ENCODE results near the gene TSPAN18. TPM values are rescaled to one million over a fixed set of nuclear protein-coding genes. Genes with fewer than 3 reads are reported as not detected.

TSPAN18 gene
- total and polyA plus RNA-seq, 2 experiments from 2014 or later: 6.0 to 10.6 TPM

- Mint-ChIP-seq H3K36me3 (ENCODE audit: low read depth) (no peaks in the 10 kb centered on the region), H3K4me1 (peaks cover 15% of the 10 kb centered on the region), H3K9me3 (no peaks in the 10 kb centered on the region), H3K27ac (no peak overlapping the region), H3K4me3 (no peak overlapping the region), H3K27me3 (ENCODE audit: insufficient read depth, low read depth, poor library complexity) (peaks cover 12% of the 10 kb centered on the region)
- ATAC-seq: peak; percentile 57
- DNase-seq (ENCODE audit: low spot score): no peak
- no peaks in the 10 kb centered on the region for H3K9me2 ChIP-seq (ENCODE audit: insufficient read depth)
- H3K27me3 ChIP-seq (ENCODE audit: insufficient read depth): no peaks in the 10 kb centered on the region
- H4K20me1 ChIP-seq (replicated peaks; ENCODE audit: insufficient read depth): no peaks in the 10 kb centered on the region
- no peak for TF ChIP-seq ZNF114 (CRISPR knock-in tag; IDR thresholded peaks at IDR 0.05)
- no peak for TF ChIP-seq ZNF462 (CRISPR knock-in tag; IDR thresholded peaks at IDR 0.05)
- TF ChIP-seq CREB1 (CRISPR knock-in tag; IDR thresholded peaks at IDR 0.05; ENCODE audit: low read depth): no peak
- no peak for TF ChIP-seq REST (IDR thresholded peaks at IDR 0.05; ENCODE audit: unreplicated experiment)
- TF ChIP-seq ETS1 (IDR thresholded peaks at IDR 0.05): no peak
- TF ChIP-seq JUNB (IDR thresholded peaks at IDR 0.05; ENCODE audit: unreplicated experiment): no peak
- no peak for TF ChIP-seq ZNF331 (CRISPR knock-in tag; IDR thresholded peaks at IDR 0.05; ENCODE audit: low read depth)
- no peak for TF ChIP-seq NANOG (IDR thresholded peaks at IDR 0.05; ENCODE audit: borderline replicate concordance)
- no peak for TF ChIP-seq EZH2phosphoT487 (IDR thresholded peaks at IDR 0.05; ENCODE audit: unreplicated experiment)
- peaks cover 8% of the 10 kb centered on the region for H3F3A ChIP-seq (replicated peaks; ENCODE audit: low read depth)
- peak overlapping the region; percentile 81; the same call in 1 of the 2 replicates for H2AFZ ChIP-seq
- H3K27ac ChIP-seq (ENCODE audit: low read depth): no peak overlapping the region
- H3K4me2 ChIP-seq: no peak overlapping the region
- peaks cover 21% of the 10 kb centered on the region for H3K4me1 ChIP-seq (ENCODE audit: insufficient read depth)
- H3K4me3 ChIP-seq: no peak overlapping the region
- no peaks in the 10 kb centered on the region for H3K36me3 ChIP-seq (ENCODE audit: insufficient read depth)
- H3K79me2 ChIP-seq (replicated peaks; ENCODE audit: insufficient read depth): no peaks in the 10 kb centered on the region
Measured at GRCh38 chr11:44967930-44968496, 241.3 kb downstream of the TSPAN18 start.

All from GM23338 (cell line).